ENCODE results near the gene PDE1C.

Gene PDE1C

GRCh38 chr7:31748084-31748483 is 322.1 kb downstream of the PDE1C start:
- DNase-seq (ENCODE audit: low read depth), result no peak
- H3K4me3 ChIP-seq (ENCODE audit: low read depth, low read length), result no peak overlapping the region
- no peak for TF ChIP-seq CTCF (IDR thresholded peaks at IDR 0.05; ENCODE audit: control insufficient read depth, extremely low read depth, insufficient read depth)

DNA sequence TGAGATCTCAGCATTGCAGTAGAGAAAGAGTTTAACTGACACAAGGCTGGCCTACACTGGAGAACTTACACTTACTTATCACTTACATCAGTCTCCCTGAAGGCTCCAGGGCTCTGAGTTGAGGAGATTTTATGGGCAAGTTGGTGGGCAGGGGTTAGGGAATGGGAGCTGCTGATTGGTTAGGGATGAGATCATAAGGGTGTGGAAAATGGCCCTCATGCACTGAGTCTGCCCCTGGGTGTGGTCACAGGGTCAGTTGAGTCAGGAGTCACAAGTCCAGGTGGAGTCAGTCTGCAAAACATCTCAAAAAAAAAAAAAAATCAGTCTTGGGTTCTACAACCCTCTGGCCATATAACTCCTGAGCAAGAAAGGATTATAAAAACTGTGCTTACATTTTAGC is 322.7 kb downstream of the PDE1C start:
- no peak for DNase-seq (ENCODE audit: low read depth)
- TF ChIP-seq CTCF (IDR thresholded peaks at IDR 0.05; ENCODE audit: control insufficient read depth, extremely low read depth, insufficient read depth), result no peak
- H3K4me3 ChIP-seq (ENCODE audit: low read depth, low read length), result no peak overlapping the region

DNA sequence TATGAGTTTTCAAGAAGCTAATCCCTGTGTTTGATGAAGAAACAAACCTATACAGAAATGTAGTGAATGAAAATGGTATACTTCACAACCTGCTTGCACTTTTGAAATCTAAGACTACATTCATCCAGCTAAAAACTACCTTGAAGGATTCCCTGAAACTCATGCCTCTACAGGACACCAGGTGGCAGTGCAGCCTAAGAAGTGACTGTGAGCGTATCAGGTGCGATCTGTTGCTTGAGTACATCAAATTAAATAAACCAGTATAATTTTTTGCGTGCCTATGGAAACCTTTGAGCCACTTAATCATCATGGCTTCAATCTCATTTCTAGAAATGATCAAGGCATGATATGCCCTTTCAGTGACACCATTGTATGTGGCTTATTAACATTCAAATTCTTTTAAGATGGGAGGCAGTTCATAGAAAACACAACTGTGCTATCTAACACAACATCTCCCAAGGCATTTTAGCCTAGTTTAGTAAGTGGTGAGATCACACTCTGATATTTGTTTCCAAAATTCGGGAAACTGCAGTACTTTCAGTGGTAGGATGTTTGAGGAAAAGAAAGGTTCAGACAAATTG is 325.8 kb downstream of the PDE1C start:
- DNase-seq (ENCODE audit: low read depth), result peak; percentile 58
- no peak overlapping the region for H3K4me3 ChIP-seq (ENCODE audit: low read depth, low read length)
- TF ChIP-seq CTCF (IDR thresholded peaks at IDR 0.05; ENCODE audit: control insufficient read depth, extremely low read depth, insufficient read depth), result peak; percentile 86

GRCh38 chr7:31741852-31742251 is 328.4 kb downstream of the PDE1C start:
- no peak for TF ChIP-seq CTCF (IDR thresholded peaks at IDR 0.05; ENCODE audit: control insufficient read depth, extremely low read depth, insufficient read depth)
- H3K4me3 ChIP-seq (ENCODE audit: low read depth, low read length), result no peak overlapping the region
- DNase-seq (ENCODE audit: low read depth), result no peak

DNA sequence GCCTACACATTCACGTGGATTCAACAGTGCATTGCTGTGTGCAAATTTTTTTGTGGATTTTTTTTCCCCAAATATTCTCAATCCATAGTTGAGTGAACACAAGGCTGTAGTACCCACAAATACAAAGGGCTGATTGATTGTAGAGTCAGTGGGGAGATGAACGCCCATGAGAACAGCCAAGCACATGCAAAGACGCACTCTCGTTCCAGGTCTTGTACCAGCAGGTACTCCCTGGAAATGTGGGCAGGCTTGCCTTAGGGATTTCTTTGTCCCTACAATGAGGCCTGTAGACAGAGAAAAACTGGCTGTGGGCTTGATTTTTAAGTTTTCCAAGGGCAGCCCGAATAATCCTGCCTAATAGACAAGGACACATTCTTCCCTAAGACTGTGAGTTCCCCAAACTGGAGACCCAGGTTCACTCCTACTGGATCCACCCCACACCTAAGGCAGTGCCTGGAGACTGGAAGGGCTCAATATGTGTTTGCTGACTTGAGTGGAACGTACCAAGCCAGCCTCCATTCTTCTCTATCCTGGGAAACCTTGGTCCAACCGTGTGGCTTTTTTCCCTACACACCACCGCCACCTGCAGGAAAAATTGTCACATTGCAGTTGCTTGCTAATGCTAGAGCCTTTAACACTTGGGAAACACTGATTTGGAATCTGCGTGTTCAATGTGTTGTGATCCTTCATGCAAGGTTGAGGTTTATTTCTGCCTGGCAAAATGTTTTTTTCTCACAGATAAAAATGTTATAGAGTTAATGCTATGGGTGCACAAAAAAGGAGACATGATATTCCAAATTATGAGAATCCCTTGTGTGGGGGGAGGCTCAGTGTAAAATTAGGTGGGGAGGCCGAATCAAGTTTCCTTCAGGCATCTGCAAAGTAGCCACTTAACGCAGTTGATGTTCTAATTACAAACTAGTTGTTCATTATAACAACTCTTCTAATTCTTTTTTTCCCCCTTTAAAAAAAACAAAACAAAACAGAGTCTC is 333.9 kb downstream of the PDE1C start:
- TF ChIP-seq CTCF (IDR thresholded peaks at IDR 0.05; ENCODE audit: control insufficient read depth, extremely low read depth, insufficient read depth), result peak; percentile 96
- DNase-seq (ENCODE audit: low read depth), result peak; percentile 30
- no peak overlapping the region for H3K4me3 ChIP-seq (ENCODE audit: low read depth, low read length)

- DNase-seq (ENCODE audit: low read depth), result no peak
Observed at GRCh38 chr7:31734456-31734855, 335.8 kb downstream of the PDE1C start.

More at GRCh38 chr7:31734456-31734855, 335.8 kb downstream of the PDE1C start:
- no peak overlapping the region for H3K4me3 ChIP-seq (ENCODE audit: low read depth, low read length)
- no peak for TF ChIP-seq CTCF (IDR thresholded peaks at IDR 0.05; ENCODE audit: control insufficient read depth, extremely low read depth, insufficient read depth)
